ENCODE measurements around the gene ZYG11A.
A peak's percentile ranks its signal among the peaks of the same experiment; 100 is the strongest.

Gene ZYG11A

GRCh38 chr1:52919051-52919722 is 76.6 kb downstream of the ZYG11A start:
- no peak for DNase-seq

GRCh38 chr1:52919723-52920483 is 77.3 kb downstream of the ZYG11A start:
- DNase-seq = no peak

- no peak for DNase-seq
Observed at GRCh38 chr1:52920791-52921291, 78.3 kb downstream of the ZYG11A start.

- DNase-seq = no peak
Observed at GRCh38 chr1:52925571-52926005, 83.0 kb downstream of the ZYG11A start.

GRCh38 chr1:52926864-52927211 is 84.3 kb downstream of the ZYG11A start:
- no peak for DNase-seq

- peak; percentile 75 for DNase-seq
Observed at GRCh38 chr1:52927212-52928014, 84.9 kb downstream of the ZYG11A start, which contains the start of gene SCP2. TSS of gene SCP2 (plus strand) at chr1:52927276. CDS start at chr1:52927397, 121 bp downstream.

GRCh38 chr1:52928015-52928404 is 85.5 kb downstream of the ZYG11A start:
- no peak for DNase-seq

- no peak for DNase-seq
Observed at GRCh38 chr1:52929019-52929418, 86.5 kb downstream of the ZYG11A start.

- no peak for DNase-seq
Observed at GRCh38 chr1:52937433-52938182, 95.0 kb downstream of the ZYG11A start.

GRCh38 chr1:52938183-52938451 is 95.6 kb downstream of the ZYG11A start:
- DNase-seq = no peak

- DNase-seq = no peak
Observed at GRCh38 chr1:52943876-52944416, 101.4 kb downstream of the ZYG11A start.

GRCh38 chr1:52944566-52944965 is 102.0 kb downstream of the ZYG11A start:
- no peak for DNase-seq
